Suprapubic skin (tissue), 4 donors: ENCODE results near the gene PUS7.

Experiments
- EP300 ChIP-seq: sonication (generic); formaldehyde crosslinking; IDR thresholded peaks from one replicate; pipeline ENCODE4 v1.6.1; 2017; ENCODE audit warnings: antibody characterized with exemption
- POLR2A ChIP-seq, 2 donors: fragments of 450-650 bp; IDR thresholded peaks; one replicate each; pipeline ENCODE4 v1.6.1; 2017; ENCODE audit warnings: antibody characterized with exemption in 2 of 2, mild to moderate bottlenecking in 2 of 2, moderate library complexity in 2 of 2
- POLR2AphosphoS5 ChIP-seq, 3 donors: sonication (generic); formaldehyde crosslinking; IDR thresholded peaks; one replicate each; pipeline ENCODE4 v1.6.1; 2017; ENCODE audit warnings: antibody characterized with exemption in 3 of 3
- TF ChIP-seq, protein P1 (sequence below), 2 donors: fragments of 200-600 bp in 1 of 2; fragments of 450-650 bp in 1 of 2; sonication (generic) in 1 of 2; IDR thresholded peaks; one replicate each; pipeline ENCODE4 v1.5.1; 2016 to 2019; ENCODE audit warnings: antibody characterized with exemption in 2 of 2, mild to moderate bottlenecking in 1 of 2, moderate library complexity in 1 of 2

DNA sequence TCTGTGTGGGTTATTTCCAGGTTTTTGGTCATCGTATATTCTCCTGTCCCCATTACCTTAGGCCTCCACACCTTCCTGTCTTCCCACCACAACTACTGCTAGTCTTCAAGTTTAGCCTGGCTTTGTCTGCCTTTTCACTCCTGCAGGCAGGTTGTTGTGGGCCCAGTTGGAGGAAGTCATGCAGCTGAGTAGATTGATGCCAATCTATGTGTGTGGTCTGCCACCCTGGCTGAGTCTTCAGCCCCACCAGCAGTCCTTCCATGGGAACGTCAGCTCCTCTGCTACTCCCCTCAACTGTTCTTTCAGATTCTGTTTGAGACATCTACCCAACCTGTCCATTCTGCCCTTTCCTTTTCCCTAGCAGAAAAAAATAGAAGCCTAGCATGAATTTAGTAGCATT, 16.3 kb upstream of the PUS7 start:
- TF ChIP-seq, protein P1, sequence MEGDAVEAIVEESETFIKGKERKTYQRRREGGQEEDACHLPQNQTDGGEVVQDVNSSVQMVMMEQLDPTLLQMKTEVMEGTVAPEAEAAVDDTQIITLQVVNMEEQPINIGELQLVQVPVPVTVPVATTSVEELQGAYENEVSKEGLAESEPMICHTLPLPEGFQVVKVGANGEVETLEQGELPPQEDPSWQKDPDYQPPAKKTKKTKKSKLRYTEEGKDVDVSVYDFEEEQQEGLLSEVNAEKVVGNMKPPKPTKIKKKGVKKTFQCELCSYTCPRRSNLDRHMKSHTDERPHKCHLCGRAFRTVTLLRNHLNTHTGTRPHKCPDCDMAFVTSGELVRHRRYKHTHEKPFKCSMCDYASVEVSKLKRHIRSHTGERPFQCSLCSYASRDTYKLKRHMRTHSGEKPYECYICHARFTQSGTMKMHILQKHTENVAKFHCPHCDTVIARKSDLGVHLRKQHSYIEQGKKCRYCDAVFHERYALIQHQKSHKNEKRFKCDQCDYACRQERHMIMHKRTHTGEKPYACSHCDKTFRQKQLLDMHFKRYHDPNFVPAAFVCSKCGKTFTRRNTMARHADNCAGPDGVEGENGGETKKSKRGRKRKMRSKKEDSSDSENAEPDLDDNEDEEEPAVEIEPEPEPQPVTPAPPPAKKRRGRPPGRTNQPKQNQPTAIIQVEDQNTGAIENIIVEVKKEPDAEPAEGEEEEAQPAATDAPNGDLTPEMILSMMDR (IDR thresholded peaks at IDR 0.05) = no peak
- TF ChIP-seq POLR2A (IDR thresholded peaks at IDR 0.05) = no peak
- no peak for TF ChIP-seq EP300
- no peak for TF ChIP-seq POLR2AphosphoS5 (IDR thresholded peaks at IDR 0.05)
